AG20443 (cell line): ENCODE results near the gene SHC3.

ENCODE experiments used
- DNase-seq: peaks from one replicate; pipeline ENCODE4 v3.0.0; 2012; ENCODE audit warnings: low spot score, mixed read lengths

Gene SHC3

DNA sequence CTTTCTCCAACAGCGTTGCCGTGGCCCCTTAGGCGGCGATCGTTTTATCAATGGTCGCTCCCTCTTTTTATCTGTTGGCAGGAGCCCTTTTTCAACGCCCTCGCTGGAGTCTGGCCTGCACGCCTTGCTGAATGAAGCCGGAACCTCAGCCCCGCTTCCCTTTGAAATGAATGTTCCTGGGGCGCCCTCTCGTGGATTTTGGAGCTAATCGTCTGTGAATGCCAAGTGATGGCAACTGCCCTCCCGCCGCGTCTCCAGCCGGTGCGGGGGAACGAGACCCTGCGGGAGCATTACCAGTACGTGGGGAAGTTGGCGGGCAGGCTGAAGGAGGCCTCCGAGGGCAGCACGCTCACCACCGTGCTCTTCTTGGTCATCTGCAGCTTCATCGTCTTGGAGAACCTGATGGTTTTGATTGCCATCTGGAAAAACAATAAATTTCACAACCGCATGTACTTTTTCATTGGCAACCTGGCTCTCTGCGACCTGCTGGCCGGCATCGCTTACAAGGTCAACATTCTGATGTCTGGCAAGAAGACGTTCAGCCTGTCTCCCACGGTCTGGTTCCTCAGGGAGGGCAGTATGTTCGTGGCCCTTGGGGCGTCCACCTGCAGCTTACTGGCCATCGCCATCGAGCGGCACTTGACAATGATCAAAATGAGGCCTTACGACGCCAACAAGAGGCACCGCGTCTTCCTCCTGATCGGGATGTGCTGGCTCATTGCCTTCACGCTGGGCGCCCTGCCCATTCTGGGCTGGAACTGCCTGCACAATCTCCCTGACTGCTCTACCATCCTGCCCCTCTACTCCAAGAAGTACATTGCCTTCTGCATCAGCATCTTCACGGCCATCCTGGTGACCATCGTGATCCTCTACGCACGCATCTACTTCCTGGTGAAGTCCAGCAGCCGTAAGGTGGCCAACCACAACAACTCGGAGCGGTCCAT is 177.4 kb downstream of the SHC3 start:
- peak; percentile 88 for DNase-seq

DNA sequence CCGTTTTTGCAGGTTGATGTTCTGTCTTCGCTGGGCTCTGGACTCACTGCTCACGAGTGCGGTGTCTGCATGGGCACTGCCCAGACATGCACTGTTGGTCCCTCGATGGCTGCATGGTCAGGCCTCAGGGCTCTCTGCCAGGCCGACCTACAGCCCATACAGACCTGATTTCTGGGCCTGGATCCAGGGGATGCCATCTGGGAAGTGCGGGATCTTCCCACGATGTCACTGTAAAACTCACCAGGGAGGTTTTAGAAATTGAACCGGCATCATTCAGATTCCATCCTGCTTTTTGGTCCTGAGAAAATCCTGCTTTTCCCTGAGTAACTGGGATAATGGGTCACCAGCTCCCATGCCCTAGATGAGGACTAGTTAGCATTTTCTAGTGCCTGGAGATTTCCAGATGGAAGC is 178.2 kb downstream of the SHC3 start:
- DNase-seq = no peak

DNA sequence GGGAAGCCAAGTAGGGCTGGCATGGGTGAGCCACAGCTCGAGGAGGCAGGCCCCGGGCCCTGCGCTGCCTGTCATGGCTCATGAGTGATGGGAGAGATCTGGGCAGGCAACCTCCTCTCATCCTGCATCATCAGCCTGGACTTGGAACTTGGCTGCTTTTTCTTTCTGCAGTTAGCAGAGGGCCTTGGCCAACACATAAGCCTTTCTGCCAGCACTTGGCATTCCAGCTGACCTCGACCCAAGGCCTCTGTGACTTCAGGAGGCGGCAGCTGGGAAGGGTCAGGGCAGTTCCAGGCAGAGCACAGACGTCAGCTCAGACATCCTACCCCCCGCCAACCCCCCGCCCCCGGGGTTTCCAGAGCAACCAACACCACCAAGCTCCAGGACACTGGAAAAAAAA is 179.7 kb downstream of the SHC3 start:
- peak; percentile 55 for DNase-seq

DNA sequence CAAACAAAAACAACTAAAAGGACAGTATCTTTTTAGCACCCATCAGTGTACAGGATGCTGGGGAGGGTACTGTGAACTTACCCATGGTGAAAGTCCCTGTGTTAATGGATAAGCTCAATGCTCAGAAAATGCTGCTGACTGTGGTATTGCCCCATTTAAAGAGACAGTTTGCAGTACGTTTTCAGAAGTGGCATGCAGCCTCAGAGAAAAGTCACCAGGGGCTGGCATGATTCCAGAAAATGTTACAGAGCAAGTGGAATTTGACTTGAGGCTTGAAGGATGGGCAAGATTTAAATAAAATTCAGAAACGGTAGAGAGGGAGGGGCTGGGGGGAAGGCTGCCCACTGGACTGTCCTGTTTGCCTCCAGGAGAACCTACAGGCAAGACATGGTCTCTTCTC is 180.1 kb downstream of the SHC3 start:
- DNase-seq = no peak

GRCh38 chr9:88997646-88998045 is 181.0 kb downstream of the SHC3 start:
- no peak for DNase-seq

DNA sequence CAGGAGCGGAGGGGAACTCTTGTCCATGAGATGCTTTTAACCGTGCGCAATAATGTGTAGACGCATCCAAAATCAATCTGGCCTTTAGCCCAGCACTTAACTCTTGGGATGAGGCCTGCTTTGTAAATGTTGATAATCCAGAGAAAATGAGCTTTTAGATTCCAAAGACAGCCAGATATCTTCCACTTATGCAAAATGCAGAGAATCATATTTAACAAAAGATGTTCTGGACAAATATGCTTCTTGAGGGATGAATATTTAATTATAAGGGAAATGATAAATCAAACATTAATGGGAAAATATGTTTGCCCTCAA is 181.7 kb downstream of the SHC3 start:
- DNase-seq = no peak

DNA sequence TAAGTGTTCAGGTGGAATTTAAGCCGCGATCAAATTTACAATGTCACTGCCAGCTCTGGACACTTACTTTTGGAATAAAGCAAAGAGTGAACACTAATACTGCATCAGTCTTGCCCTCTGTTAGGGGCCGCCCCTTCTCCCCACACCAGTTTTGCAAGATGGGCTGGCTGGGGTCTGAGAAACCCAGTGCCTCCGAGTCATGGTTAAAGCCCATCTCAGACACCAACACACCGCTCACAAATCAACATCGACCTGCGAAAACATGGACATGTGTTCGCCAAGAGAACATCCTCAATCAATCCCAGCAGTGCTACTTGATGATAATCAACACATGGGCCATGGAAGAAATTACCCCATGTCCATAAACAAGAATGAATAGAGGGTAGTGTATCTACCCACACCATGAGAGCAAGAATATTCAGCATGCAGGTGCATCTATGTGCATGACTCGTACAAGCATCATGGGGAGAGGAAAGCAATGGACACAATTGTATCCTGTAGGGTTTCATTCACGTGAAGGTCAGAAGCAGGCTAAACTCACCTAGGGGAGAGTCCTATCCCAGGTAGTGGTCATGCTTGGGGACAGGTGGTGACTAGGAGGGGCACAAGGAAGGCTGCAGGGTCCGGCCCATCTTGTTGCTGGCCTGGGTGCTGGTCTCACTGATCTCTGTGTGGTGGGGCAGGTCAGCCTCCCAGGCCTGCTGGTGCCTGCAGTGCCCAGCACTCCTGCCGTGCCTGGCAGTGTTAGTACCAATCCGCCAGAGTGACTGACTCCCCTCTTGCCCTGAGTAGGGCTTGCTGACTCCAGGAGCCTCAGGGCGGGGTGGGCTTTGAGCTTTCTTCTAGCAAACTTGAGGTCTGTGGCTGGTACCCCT is 182.3 kb downstream of the SHC3 start:
- DNase-seq = no peak

DNA sequence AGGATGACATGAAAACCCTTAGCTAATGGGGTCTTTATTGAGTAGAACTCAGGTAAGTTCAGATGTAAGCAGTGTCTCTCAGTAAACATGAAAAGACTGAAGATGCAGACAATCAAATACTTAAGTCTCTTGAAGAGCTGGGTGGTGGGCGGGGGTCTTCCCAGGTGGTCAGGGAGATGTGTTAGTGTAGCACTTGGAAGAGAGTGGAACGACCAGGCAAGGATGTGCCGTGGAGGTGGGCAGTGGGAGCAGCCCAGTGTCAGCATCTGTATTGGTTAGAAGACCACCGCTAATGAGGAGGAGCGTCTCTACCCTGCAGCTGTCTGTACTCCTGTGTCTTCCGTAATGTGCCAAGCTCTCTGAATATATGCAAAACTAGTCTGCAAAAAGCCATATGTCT is 183.0 kb downstream of the SHC3 start:
- DNase-seq = no peak

- DNase-seq = no peak
Measured at GRCh38 chr9:88995200-88995577, 183.4 kb downstream of the SHC3 start.

DNA sequence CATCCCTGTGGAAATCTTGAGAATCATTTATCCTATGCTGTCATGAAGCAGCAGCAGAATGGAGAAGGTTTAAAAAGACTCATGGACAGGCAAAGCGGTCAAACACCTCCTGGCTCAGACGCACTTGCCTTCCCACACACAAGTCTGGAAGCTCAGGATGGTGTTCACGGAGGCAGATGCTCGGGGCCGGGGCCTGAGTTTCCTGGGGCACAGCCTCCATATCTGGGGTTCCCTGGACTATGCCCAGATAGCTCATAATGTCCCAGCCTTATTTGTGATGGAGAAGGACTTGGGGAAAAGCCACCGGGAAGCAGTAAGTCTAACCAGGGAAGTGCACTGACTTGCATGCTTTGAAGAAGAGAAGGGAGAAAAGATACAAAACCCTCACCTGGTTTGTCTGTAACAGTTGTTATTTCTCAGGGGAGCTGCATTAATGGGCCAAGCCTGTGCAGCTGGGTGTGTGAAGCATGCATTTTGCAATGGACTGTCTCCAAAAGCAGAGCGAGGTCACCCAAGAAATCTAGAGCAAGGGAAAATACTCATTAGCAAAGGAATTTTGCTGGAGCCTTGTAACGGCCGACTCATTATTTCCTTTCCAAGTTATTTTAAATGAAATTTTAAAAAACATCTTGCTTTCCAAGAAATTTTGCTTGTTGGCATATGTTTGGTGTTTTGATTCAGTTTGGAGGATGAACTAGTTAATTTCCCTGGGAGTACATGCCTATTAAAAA is 184.0 kb downstream of the SHC3 start:
- peak; percentile 64 for DNase-seq

- DNase-seq = no peak
Measured at GRCh38 chr9:88993871-88994460, 184.7 kb downstream of the SHC3 start.

DNA sequence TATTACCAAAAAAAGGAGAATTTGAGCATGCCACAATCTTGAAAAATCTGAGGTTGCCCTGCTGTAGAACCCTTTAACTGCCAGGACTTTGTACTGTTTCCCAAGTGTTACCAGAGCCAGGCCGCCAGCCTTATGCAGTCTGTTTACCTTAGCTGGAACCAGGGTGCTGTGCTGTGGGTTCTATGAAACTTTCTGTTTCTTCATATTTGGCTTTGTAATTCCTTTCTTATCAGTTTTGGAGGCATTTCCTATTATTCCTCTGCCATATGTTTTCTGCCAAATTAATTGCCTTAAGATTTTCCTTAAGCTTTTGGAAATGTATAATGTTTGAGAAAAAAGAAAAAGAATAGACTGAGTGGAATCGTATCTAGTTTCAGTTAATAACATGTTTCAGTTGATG is 185.3 kb downstream of the SHC3 start:
- DNase-seq = no peak

DNA sequence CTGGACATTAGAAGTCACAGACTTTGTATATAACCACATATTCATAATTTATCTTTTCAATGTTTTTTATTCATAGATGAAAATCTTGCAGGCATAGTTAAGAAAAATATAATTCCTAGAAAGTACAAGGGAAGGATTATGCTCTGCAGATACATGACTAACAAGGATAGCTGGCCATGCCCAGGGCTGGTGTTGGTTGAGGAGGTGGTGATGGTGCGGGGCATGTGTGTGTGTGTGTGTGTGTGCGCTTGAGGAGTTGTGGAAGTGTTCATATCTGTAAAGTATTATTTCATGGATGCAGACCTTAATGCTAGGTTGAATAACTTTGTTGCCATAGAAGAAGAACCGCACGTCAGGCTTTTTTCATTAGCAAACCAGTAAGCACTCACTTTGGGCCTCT is 186.1 kb downstream of the SHC3 start:
- DNase-seq = no peak

DNA sequence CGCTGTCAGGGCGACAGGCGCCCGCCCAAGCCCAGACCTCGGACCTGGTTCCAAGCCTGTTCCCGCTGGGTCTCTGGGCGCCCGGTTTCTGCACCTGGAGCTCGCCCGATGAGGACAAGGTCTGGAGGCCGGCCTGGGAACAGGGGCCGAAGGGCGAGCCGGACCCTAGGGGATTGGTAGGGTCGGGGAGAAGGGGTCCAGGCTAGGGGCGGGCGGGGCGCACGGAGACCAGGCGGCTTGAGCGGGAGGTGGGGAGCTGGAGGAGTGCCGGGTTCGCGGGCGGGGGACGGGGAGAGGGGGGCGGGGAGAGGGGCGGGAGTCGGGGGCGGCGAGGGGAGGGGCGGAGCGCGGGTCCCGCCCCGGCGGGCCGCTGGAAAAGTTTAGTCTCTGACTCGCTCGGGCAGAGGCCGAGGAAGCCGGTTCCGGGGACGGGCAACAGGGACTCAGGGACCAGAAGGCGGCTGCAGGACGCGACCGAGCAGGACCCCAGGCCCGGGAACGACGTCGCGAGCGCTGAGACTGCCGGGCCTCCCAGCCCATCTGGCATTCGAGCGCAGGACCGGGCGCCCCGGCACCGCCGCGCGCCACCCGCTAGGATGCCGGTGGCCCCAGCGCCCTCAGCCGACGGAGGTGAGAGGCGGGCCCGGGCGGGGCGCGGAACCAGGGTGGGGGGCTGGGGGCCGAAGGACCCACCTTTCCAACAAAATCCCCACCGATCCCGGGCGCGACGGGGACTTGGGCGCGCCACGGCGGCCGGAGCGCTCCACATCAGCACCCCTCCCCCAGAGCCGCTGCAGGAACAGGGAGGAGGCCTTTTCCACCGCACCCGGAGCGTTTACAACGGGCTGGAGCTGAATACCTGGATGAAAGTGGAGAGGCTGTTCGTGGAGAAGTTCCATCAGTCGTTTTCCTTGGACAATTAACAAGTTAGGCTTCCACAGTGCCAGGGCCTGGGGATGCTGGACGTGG is 187.3 kb downstream of the SHC3 start, which contains the start of gene S1PR3:
TSS of gene S1PR3 (plus strand) at position 403 of the 969 bp plus-strand sequence. CDS start 9,733 bp downstream, outside the sequence.
- peak; percentile 80 for DNase-seq

GRCh38 chr9:88990729-88991065 is 187.9 kb downstream of the SHC3 start:
- no peak for DNase-seq

DNA sequence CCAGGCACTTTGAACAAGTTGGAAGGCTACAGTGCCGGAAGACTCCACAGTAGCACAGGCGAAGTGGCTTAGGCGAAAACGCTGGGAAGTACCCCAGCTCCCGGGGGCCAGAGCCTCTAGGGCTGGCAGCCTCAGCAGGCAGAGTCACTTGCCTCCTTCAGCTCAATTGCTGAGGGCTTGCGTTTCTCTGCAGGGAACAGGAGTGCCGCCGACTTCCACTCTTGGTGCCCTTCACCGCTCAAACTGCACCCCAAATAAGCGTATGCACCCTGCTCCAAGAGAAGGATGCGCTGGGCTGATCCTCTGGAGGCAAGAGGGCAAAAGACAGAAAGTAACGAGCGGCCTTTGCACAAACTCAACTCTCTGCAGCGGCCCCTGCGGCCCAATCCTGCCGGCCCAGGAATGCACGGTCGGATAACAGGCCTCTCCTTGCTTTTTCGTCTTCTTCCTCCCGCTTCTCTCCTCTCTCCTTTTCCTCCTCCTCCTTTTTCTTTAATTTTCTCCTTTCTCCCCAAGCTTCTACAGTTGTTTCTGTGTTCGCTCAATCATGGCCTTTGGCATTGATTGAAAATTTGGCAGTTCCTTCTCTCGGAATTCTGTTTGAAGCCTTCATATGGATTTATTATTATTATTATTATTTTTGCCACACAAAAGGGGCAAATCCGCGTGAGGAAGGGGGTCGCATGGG is 188.4 kb downstream of the SHC3 start:
- DNase-seq = no peak

DNA sequence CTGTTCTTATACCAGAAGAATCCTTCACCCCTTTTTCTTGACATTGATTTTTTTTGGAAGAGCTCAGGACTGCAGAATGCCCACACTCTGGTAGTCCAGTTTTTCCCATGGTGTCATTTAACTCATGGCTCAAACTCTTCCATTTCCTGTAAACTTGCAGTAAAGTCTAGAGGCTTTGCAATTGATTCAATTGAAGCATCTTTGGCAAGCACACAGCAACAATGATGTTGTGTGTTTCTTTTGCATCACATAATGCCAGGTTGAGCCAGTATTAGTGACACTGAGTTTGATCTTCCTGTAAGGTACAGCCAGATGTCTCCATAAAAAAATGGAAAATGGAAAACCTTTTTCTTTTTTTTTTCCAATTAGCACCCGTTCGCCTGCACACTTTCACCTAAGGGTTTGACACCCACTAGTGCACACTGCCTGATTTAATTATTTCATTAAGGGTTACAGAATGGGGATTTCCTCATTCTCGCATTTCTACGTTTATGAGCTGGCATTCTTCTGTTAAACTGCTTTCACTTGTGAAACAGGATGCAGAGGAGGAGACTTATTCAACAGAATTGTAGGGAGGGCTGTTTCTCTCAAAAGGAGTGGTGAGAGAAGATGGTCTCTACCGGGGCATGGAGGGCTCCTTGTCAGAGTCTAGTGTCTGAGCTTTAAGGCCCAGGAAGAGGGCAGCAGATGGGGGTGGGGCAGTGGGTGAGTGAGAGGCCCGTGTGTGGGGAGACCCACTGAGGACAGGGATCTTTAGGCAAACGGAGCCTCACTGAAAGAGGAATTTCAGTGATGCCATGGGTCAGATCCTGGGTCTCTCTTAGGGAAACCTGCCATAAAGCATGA is 189.6 kb downstream of the SHC3 start:
- DNase-seq = peak; percentile 51

- no peak for DNase-seq
Measured at GRCh38 chr9:88987661-88988060, 191.0 kb downstream of the SHC3 start.

GRCh38 chr9:88986776-88987175 is 191.8 kb downstream of the SHC3 start:
- no peak for DNase-seq
